ENCODE measurements around the gene NCAM1. TPM values are rescaled to one million over a fixed set of nuclear protein-coding genes. Genes with fewer than 3 reads are reported as not detected.
A peak's percentile ranks its signal among the peaks of the same experiment; 100 is the strongest.

The NCAM1 gene
- total RNA-seq, 6 donors from 2014 or later = 1.4 to 15.3 (median 2.5) TPM

GRCh38 chr11:113178381-113179070, 217.3 kb downstream of the NCAM1 start:
- H3K9me3 ChIP-seq = no peaks in the 10 kb centered on the region
- no peaks in the 10 kb centered on the region for H3K27me3 ChIP-seq
- H3K4me3 ChIP-seq = no peak overlapping the region
- WGBS, 2 donors = 80 to 85% methylated on average over 9 to 10 of the region's 10 CpGs
- TF ChIP-seq POLR2A (IDR thresholded peaks at IDR 0.05) = no peak
- no peak for TF ChIP-seq CTCF (IDR thresholded peaks at IDR 0.05)
- TF ChIP-seq EP300 (IDR thresholded peaks at IDR 0.05) = no peak
- no peak for TF ChIP-seq POLR2AphosphoS5 (IDR thresholded peaks at IDR 0.05)
- no peak for DNase-seq
- H3K4me1 ChIP-seq = no peaks in the 10 kb centered on the region
- ATAC-seq (ENCODE audit: low FRiP score in 2 of 2) = no peak
- H3K27ac ChIP-seq = no peak overlapping the region
- H3K36me3 ChIP-seq = no peaks in the 10 kb centered on the region

DNA sequence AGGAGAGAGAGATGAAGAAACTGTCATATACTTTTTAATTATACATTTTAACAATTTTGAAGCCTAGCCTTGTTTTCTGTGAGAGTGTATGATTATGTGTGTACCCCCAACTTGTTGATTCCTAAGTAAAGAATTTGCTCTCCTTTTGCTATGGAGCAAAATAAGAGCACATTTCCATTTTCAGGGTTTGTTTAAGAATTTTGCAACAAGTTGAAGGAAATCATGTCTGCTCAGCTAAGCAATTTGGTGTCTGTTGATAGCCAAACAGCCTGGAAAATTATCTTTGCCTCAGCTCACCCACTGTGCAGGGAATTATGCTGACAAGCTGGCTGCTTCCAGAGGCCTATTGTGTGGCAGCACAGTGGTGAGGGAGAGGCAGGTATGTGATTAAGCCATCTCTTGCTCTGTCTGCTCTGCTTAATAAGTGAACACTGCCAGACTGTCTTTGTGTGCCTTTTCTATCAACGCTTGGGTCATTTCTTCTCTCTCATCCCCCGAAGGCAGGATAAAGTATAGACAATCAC, 218.0 kb downstream of the NCAM1 start:
- no peak for DNase-seq
- H3K36me3 ChIP-seq = no peaks in the 10 kb centered on the region

GRCh38 chr11:113181094-113181493, 219.9 kb downstream of the NCAM1 start:
- Histone ChIP-seq H3K27ac (no peak overlapping the region), H3K27me3 (no peaks in the 10 kb centered on the region), H3K9me3 (no peaks in the 10 kb centered on the region), H3K36me3 (no peaks in the 10 kb centered on the region), H3K4me1 (no peaks in the 10 kb centered on the region), H3K4me3 (no peak overlapping the region)
- WGBS, 2 donors = 90 to 96% methylated on average over 4 to 5 of the region's 5 CpGs
- ATAC-seq (ENCODE audit: low FRiP score in 2 of 2) (no peak), DNase-seq (no peak)
- TF ChIP-seq EP300 (IDR thresholded peaks at IDR 0.05) (no peak), POLR2A (IDR thresholded peaks at IDR 0.05) (no peak), POLR2AphosphoS5 (IDR thresholded peaks at IDR 0.05) (no peak)

More for the DNA sequence above, 218.0 kb downstream of the NCAM1 start:
- H3K9me3 ChIP-seq = no peaks in the 10 kb centered on the region
- H3K4me1 ChIP-seq = no peaks in the 10 kb centered on the region
- no peak for TF ChIP-seq EP300 (IDR thresholded peaks at IDR 0.05)
- no peak for TF ChIP-seq POLR2A (IDR thresholded peaks at IDR 0.05)
- TF ChIP-seq POLR2AphosphoS5 (IDR thresholded peaks at IDR 0.05) = no peak
- TF ChIP-seq CTCF (IDR thresholded peaks at IDR 0.05) = no peak
- no peak for ATAC-seq (ENCODE audit: low FRiP score in 2 of 2)
- WGBS, 2 donors = 79 to 86% methylated on average over 2 of the region's 2 CpGs
- H3K27ac ChIP-seq = no peak overlapping the region
- H3K27me3 ChIP-seq = no peaks in the 10 kb centered on the region
- no peak overlapping the region for H3K4me3 ChIP-seq

DNA sequence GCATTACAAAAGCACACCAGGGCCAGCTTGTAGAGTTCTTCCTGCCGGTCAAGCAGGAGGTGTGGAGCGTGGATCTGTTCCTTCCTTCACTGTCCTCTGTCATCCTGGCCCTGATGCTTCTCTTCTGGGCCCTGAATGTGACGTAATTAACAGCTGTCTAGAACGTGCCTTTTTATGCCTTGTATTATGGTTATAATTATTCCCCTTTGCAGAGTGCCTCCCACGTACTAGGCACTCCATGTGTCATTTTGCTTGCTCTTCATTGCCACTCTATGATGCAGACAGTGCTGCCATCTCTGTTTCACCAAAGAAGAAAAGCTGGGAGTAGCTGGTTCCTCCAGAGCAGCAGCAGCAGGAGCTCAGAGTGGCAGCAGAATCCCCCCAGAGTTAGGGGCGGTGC, 221.1 kb downstream of the NCAM1 start:
- Histone ChIP-seq H3K4me3 (no peak overlapping the region), H3K27ac (no peak overlapping the region), H3K9me3 (no peaks in the 10 kb centered on the region), H3K36me3 (no peaks in the 10 kb centered on the region), H3K27me3 (no peaks in the 10 kb centered on the region), H3K4me1 (no peaks in the 10 kb centered on the region)
- no peak for ATAC-seq (ENCODE audit: low FRiP score in 2 of 2)
- 84 to 88% methylated on average over 6 of the region's 6 CpGs for WGBS, 2 donors
- TF ChIP-seq POLR2A (IDR thresholded peaks at IDR 0.05) (no peak), EP300 (IDR thresholded peaks at IDR 0.05) (no peak), POLR2AphosphoS5 (IDR thresholded peaks at IDR 0.05) (no peak), CTCF (IDR thresholded peaks at IDR 0.05) (no peak)
- no peak for DNase-seq

- Histone ChIP-seq H3K4me1 (no peaks in the 10 kb centered on the region), H3K9me3 (no peaks in the 10 kb centered on the region), H3K36me3 (no peaks in the 10 kb centered on the region), H3K27ac (no peak overlapping the region), H3K27me3 (no peaks in the 10 kb centered on the region), H3K4me3 (no peak overlapping the region)
- ATAC-seq (ENCODE audit: low FRiP score in 2 of 2) = peak in 1 of 2 donors; percentile 59
- DNase-seq = no peak
- 82 to 83% methylated on average over 5 of the region's 5 CpGs for WGBS, 2 donors
- TF ChIP-seq CTCF (IDR thresholded peaks at IDR 0.05) (no peak), POLR2A (IDR thresholded peaks at IDR 0.05) (no peak), EP300 (IDR thresholded peaks at IDR 0.05) (no peak), POLR2AphosphoS5 (IDR thresholded peaks at IDR 0.05) (no peak)
Measured at GRCh38 chr11:113184498-113184897, 223.3 kb downstream of the NCAM1 start.

Data from upper lobe of left lung (tissue), 6 donors.